Measurements from ENCODE around the gene SLC7A8. TPM values are rescaled to one million over a fixed set of nuclear protein-coding genes. Genes with fewer than 3 reads are reported as not detected.
"Not testable (repeated sequence)": the region's sequence is repeated elsewhere in the genome, so short reads cannot be mapped to it uniquely, and the experiment has no call there.

Gene SLC7A8
- total RNA-seq, 2 donors from 2014 or later = 18.4 to 28.0 TPM

DNA sequence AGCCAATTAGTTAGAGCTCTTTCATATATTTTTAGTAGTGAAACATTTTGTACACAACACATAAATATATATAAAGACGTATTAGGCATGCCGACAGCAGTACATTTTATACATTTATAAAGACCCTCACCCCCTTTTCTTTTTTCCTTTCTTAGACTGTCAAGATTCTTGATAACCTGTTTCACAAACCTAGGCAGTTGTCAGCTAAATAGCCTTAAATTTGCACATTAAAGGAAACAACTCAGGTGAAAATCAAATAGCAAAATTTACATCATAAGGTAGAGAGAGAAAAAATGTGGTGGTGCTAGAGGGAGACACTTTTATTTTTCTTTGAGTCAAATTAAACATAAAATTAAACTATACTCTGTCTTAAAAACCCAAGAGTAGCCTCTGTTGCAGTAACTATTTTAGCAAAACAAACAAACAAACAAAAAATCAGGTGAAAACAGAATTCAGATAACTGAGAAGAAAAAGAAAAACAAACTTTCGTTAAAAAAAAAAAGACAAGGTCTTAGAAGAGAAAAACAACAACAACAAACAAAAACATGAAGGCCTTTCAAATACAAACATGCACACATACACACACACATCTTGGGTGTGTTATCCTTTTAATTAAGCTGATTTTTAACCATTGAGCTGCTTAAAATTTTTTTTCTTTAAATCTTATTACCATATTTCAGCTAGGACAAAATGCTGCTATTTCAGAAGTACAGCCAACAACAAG, 23.1 kb upstream of the SLC7A8 start:
- ATAC-seq (ENCODE audit: insufficient number of reproducible peaks, low FRiP score, low read depth) (no peak), DNase-seq (ENCODE audit: low spot score) (no peak)
- H3K4me1 ChIP-seq (ENCODE audit: control insufficient read depth in 1 of 2, low read depth in 2 of 2) = no peaks in the 10 kb centered on the region
- no peaks in the 10 kb centered on the region for H3K27me3 ChIP-seq (replicated peaks; ENCODE audit: insufficient read depth)
- H3K9me3 ChIP-seq = no peaks in the 10 kb centered on the region
- H3K36me3 ChIP-seq = no peaks in the 10 kb centered on the region
- no peak overlapping the region for H3K4me3 ChIP-seq
- TF ChIP-seq, protein P1, sequence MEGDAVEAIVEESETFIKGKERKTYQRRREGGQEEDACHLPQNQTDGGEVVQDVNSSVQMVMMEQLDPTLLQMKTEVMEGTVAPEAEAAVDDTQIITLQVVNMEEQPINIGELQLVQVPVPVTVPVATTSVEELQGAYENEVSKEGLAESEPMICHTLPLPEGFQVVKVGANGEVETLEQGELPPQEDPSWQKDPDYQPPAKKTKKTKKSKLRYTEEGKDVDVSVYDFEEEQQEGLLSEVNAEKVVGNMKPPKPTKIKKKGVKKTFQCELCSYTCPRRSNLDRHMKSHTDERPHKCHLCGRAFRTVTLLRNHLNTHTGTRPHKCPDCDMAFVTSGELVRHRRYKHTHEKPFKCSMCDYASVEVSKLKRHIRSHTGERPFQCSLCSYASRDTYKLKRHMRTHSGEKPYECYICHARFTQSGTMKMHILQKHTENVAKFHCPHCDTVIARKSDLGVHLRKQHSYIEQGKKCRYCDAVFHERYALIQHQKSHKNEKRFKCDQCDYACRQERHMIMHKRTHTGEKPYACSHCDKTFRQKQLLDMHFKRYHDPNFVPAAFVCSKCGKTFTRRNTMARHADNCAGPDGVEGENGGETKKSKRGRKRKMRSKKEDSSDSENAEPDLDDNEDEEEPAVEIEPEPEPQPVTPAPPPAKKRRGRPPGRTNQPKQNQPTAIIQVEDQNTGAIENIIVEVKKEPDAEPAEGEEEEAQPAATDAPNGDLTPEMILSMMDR (IDR thresholded peaks at IDR 0.05) = no peak
- H3K27ac ChIP-seq = no peak overlapping the region

DNA sequence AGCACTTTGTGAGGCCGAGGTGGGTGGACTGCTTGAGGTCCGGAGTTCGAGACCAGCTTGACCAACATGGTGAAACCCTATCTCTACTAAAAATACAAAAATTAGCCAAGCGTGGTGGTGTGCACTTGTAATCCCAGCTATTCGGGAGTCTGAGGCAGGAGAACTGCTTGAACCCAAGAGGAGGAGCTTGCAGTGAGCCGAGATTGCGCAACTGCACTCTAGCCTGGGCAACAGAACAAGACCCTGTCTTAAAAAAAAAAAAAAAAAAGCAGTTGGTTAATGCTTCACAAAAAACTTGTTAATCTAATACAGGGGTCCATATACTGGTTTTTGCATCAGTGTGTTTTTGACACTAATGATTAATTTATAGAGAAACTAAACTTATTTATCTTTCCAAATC, 18.5 kb upstream of the SLC7A8 start:
- H3K9me3 ChIP-seq = no peaks in the 10 kb centered on the region
- no peaks in the 10 kb centered on the region for H3K27me3 ChIP-seq (replicated peaks; ENCODE audit: insufficient read depth)
- no peak overlapping the region for H3K4me3 ChIP-seq
- H3K27ac ChIP-seq = no peak overlapping the region
- H3K36me3 ChIP-seq = no peaks in the 10 kb centered on the region
- DNase-seq (ENCODE audit: low spot score) (no peak), ATAC-seq (ENCODE audit: insufficient number of reproducible peaks, low FRiP score, low read depth) (no peak)
- TF ChIP-seq, protein P1 (IDR thresholded peaks at IDR 0.05) = no peak
- H3K4me1 ChIP-seq (ENCODE audit: control insufficient read depth in 1 of 2, low read depth in 2 of 2) = no peaks in the 10 kb centered on the region

- not testable (repeated sequence) for H3K4me3 ChIP-seq; H3K27me3 ChIP-seq (replicated peaks; ENCODE audit: insufficient read depth); DNase-seq (ENCODE audit: low spot score); H3K27ac ChIP-seq; H3K9me3 ChIP-seq; H3K4me1 ChIP-seq (ENCODE audit: control insufficient read depth in 1 of 2, low read depth in 2 of 2); ATAC-seq (ENCODE audit: insufficient number of reproducible peaks, low FRiP score, low read depth); H3K36me3 ChIP-seq
Measured at GRCh38 chr14:23199141-23199540, 15.7 kb upstream of the SLC7A8 start.

DNA sequence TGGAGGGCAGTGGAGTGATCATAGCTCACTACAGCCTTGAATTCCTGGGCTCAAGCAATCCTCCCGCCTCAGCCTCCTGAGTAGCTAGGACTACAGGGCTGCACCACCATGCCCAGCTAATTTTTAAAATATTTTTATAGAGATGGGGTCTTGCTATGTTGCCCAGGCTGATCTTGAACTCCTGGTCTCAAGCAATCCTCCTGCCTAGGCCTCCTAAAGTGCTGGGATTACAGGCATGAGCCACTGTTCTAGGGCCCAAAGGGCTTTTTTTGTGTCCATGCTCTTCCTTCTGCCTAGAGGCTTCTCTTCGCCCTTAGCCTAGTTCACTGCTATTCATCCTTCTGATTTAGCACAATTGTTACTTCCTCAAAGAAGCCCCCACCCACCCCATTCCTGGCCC, 13.0 kb upstream of the SLC7A8 start:
- H3K27me3 ChIP-seq (replicated peaks; ENCODE audit: insufficient read depth); H3K4me1 ChIP-seq (ENCODE audit: control insufficient read depth in 1 of 2, low read depth in 2 of 2); H3K27ac ChIP-seq; H3K4me3 ChIP-seq; H3K9me3 ChIP-seq; DNase-seq (ENCODE audit: low spot score); H3K36me3 ChIP-seq; ATAC-seq (ENCODE audit: insufficient number of reproducible peaks, low FRiP score, low read depth): not testable (repeated sequence)

DNA sequence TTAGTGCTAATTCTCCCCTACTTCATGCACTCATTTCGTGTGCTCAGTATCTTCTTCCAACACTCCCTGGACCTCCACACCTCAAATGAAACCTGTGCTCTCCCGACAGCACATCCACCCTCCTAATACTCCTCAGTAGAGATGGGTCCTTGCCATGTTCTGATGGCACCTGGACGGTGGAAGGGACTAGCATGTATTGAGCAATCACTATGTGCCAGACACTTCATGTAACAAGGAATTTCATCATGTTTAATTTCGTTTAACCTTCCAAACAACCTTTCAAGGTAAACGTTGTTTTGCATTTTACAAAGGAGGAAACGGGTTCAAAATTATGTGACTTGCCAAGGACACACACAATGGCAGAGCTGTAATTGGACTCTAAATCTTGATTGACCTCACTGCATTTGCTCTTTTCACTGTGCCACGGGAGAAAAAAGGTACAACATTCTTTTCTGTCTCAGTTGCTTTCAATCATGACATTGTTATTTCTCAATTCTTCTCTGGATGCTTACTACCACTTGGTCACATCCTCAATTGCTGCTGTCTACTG, 12.2 kb upstream of the SLC7A8 start:
- H3K4me3 ChIP-seq = no peak overlapping the region
- TF ChIP-seq, protein P1 (IDR thresholded peaks at IDR 0.05) = no peak
- DNase-seq (ENCODE audit: low spot score) (no peak), ATAC-seq (ENCODE audit: insufficient number of reproducible peaks, low FRiP score, low read depth) (no peak)
- H3K27me3 ChIP-seq (replicated peaks; ENCODE audit: insufficient read depth) = no peaks in the 10 kb centered on the region
- no peaks in the 10 kb centered on the region for H3K9me3 ChIP-seq
- H3K36me3 ChIP-seq = no peaks in the 10 kb centered on the region
- no peak overlapping the region for H3K27ac ChIP-seq
- no peaks in the 10 kb centered on the region for H3K4me1 ChIP-seq (ENCODE audit: control insufficient read depth in 1 of 2, low read depth in 2 of 2)

GRCh38 chr14:23193432-23193831, 10.0 kb upstream of the SLC7A8 start:
- no peaks in the 10 kb centered on the region for H3K4me1 ChIP-seq (ENCODE audit: control insufficient read depth in 1 of 2, low read depth in 2 of 2)
- no peak overlapping the region for H3K4me3 ChIP-seq
- ATAC-seq (ENCODE audit: insufficient number of reproducible peaks, low FRiP score, low read depth) = no peak
- H3K27me3 ChIP-seq (replicated peaks; ENCODE audit: insufficient read depth) = no peaks in the 10 kb centered on the region
- no peaks in the 10 kb centered on the region for H3K36me3 ChIP-seq
- DNase-seq (ENCODE audit: low spot score) = no peak
- TF ChIP-seq, protein P1 (IDR thresholded peaks at IDR 0.05) = no peak
- H3K27ac ChIP-seq = no peak overlapping the region
- H3K9me3 ChIP-seq = no peaks in the 10 kb centered on the region

All from thoracic aorta (tissue), 2 donors.